HG03066 (cell line): Measurements from ENCODE around the gene CASKIN2.

ENCODE experiments used
- ATAC-seq: cut with Tn5 transposase; IDR thresholded peaks from one replicate; pipeline ENCODE4 v1.9.1; 2021; ENCODE audit warnings: low read depth; ENCODE audit not compliant: unreplicated experiment

The CASKIN2 gene

GRCh38 chr17:75547091-75547490, 31.8 kb upstream of the CASKIN2 start:
- no peak for ATAC-seq

DNA sequence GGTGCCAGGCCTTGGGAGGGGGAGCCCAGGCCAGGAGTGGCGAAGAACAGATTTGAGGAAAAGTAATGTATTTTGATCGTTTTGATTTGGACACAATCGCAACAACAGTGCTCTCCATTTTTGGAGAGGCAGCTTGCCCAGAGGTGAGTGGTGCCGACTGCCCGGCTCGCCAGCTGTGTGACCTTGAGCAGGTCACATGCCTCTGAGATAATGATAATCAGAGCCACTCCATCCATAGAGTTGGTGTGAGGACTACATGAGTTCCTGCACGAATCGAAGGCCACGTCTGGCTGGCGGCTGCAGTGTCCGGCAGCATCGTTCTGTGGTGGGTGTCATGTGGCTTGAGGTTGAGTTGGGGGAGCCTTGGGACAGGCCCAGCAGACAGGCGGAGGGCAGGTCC, 30.8 kb upstream of the CASKIN2 start:
- no peak for ATAC-seq

GRCh38 chr17:75544250-75544649, 28.9 kb upstream of the CASKIN2 start:
- ATAC-seq: no peak

DNA sequence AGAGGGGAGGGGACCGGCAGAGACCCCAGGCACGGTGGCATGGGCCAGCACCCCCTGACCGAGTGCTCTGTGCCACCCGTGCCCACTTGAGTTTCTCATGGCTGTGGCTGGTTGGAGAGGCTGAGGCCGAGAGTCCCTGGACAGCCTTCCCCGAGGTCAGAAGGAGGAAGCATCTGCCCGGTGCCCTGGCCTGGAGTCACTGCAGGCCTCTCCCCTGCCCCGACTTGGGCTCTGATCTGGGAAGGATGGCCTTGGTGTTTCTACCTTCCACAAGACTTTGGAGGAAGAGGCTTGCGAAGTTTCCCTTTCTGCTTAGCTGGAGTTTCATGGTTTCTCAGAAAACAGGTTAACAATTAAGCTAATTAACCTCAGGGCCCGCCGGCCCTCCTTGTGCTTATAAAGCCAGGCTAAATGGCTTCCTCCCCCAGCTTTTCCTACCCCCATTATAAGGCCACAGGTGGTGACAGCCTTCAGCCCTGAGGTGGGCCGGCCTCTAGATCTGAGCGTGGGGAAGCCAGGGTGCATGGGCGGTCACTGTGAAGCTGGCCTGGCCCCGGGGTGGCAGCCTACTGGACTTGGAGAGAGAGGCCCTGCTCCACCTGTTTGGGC, 27.5 kb upstream of the CASKIN2 start:
- no peak for ATAC-seq

GRCh38 chr17:75542229-75542628, 26.9 kb upstream of the CASKIN2 start:
- ATAC-seq: no peak

DNA sequence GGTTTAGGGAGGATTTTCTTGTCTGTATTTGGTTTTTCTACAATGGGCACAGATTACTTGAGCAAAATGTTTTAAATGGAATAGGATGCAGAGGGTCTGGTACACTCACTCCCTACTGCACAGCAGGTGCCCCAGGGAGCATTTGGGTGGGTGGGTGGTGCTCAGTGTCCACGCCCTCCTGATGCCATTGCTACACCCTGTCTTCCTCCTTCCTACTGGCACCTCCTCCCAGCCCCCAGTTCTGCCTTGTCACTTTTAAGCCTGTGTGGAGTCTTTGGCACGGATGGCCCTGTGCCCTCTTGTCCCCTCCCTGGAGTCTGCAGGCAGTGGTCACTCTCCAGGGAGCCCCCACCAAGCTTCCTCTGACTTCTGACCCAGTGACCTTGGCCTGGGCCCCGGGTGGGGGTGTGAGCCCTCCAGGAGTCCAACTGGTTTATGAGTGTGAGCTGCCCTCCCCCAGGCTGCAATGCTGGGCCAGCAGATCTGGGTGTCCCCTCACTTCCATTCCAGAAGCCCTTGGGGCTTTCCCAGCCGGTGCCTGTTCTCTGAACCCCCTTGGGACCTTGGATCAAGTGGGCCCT, 25.7 kb upstream of the CASKIN2 start:
- no peak for ATAC-seq

- no peak for ATAC-seq
Measured at GRCh38 chr17:75539967-75540729, 24.8 kb upstream of the CASKIN2 start.

GRCh38 chr17:75536366-75536765, 21.0 kb upstream of the CASKIN2 start:
- ATAC-seq: no peak

DNA sequence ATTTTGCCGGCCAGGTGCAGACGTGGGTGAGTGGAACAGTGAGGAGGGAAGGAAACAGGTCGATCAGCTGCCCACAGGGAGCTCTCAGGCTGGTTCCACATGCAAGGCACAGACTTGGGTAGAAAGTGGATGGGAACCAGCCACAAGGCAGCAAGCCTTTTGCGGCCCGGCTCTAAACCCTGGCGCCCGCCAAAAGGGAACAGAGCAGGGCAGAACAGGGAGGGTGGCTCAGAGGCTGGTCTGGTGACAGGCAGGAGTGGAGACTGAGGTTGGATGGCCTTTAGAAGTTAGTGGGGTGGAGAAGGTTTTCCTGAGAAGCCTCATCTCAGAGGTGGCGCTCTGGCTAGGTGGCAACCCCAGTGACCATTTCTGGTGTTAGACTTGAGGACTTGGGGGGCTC, 20.5 kb upstream of the CASKIN2 start:
- ATAC-seq: no peak

- no peak for ATAC-seq
Measured at GRCh38 chr17:75535119-75535537, 19.8 kb upstream of the CASKIN2 start.

- ATAC-seq: no peak
Measured at GRCh38 chr17:75531721-75532072, 16.4 kb upstream of the CASKIN2 start.

DNA sequence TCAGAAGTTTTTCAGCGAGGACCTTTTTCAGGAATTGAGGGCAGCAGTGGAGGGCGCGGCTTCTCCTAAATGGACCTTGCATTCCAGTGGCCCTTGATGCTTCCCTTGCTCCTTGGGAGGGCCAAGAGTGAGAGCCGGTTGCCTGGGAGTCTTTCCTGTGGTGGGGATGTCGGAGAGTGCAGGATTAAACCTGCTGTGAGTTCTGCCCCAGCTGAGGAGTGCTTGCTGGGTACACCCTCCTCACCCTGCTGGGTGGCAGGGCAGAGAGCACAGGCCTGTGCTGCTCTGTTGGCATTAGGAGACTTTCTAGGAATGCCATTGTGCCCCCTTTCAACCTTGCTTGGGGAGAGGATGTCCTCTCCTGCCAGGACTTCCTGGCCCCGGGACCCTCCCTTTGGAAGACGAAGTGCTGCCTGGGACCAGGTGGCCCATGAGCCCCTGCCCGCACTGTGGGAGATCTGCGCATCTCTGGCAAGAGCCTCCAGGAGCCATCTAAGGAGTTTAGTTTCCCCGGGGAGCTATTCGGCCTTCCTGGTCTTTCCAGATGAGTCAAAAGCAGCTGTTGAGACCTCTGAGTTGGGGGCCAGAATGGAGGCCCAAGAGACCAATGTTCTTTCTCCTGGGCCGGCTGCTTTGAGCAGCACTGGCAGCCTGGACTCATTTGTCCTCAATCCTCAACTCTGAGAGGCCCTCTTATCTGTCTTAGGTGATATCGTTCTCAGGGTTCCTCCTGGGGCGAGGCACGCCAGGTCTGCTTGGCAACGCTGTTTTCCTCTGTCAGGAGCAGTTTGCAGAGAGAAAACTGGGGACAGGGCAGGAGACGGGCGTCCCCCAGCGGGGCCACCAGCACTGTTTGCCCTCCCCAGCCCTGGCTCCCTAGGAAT, 15.7 kb upstream of the CASKIN2 start:
- no peak for ATAC-seq

DNA sequence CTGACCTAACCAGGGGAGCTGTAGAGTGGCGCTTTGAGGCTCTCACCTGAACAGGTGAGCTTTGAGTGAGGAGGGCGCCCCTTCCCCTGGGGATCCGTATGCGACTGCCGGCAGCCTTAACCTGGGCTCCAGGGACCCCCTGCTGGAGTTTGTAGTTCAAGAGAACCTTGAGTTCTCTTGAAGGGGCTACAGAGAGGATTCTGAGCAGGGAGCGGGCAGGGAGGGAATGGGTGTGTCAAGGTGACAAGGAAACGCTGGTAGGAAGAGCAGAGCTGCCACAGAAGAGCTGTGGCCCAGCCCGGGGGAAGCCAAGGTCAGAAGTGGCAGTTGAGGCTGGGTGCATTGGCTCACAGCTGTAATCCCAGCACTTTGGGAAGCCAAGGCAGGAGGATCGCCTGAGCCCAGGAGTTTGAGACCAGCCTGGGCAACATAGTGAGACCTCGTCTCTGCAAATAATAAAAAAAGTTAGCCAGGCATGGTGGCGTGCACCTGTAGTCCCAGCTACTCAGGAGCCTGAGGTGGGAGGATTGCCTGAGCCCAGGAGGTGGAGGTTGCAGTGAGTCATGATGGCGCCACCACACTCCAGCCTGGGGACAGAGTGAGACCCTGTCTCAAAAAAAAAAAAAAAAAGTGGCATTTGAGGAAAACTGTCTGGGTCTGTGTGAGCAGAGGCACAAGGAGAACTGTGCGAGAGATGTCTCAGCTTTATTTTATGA, 11.4 kb upstream of the CASKIN2 start:
- ATAC-seq: no peak

- peak; percentile 13 for ATAC-seq
Measured at GRCh38 chr17:75525806-75526554, 10.6 kb upstream of the CASKIN2 start.

GRCh38 chr17:75524970-75525805, 9.9 kb upstream of the CASKIN2 start, which contains the start of gene LLGL2:
Gene LLGL2, plus strand, starts transcription at chr17:75525697. Its CDS starts 17,730 bp downstream, at chr17:75543427.
- peak; percentile 83 for ATAC-seq

DNA sequence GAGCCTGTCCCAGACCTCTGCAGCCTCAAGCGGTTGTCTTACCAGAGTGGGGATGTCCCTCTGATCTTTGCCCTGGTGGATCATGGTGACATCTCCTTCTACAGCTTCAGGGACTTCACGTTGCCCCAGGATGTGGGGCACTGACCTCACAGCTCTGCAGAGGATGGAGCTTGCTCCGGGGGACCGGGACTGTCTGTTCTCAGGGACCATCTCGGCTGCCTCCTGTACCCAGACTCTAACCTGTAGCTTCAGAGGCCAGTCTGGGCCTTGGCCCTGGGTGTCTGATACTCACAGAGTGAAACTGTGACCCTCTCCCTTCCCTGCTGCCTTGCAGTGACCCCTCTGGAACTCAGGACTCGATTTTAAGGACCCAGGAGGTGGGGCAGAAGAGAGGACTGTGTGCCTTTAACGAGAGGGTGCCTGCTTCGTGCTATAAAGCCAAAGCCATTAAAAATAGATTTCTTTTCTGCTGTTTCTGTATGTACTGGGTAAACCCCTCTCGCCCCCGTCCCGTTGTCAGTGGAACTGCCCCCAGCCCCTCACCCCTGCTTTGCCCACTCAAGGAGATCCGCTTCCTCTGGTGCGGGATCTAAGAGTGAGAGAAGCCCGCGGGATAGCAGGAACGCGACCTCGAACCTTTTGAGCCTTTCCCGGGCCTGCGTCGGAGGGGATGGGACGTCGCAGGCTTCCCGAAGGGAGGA, 9.1 kb upstream of the CASKIN2 start:
- ATAC-seq: no peak

GRCh38 chr17:75523647-75524046, 8.3 kb upstream of the CASKIN2 start:
- no peak for ATAC-seq
